Fibroblast of lung (primary cell): ENCODE measurements around the gene LYVE1. TPM values are rescaled to one million over a fixed set of nuclear protein-coding genes. Genes with fewer than 3 reads are reported as not detected.
A peak's percentile ranks its signal among the peaks of the same experiment; 100 is the strongest.

Source experiments
- DNase-seq, 2 donors: peaks; one replicate each; pipeline versions ENCODE4 v3.0.0 to v3.0.0-alpha.2; 2010; ENCODE audit warnings: low read depth in 2 of 2
- H2AFZ ChIP-seq: 2 replicates; pipeline ENCODE4 v1.5.1; 2012; ENCODE audit warnings: low read length, control low read depth, inconsistent platforms
- H3K27ac ChIP-seq: 2 replicates; pipeline ENCODE4 v1.5.1; 2011; ENCODE audit warnings: low read length, control low read depth; ENCODE audit not compliant: insufficient read depth
- H3K27me3 ChIP-seq: 2 replicates; pipeline ENCODE4 v1.5.1; 2011; ENCODE audit warnings: mild to moderate bottlenecking, low read length; ENCODE audit not compliant: control insufficient read depth, insufficient read depth
- H3K36me3 ChIP-seq: 2 replicates; pipeline ENCODE4 v1.5.1; 2011; ENCODE audit warnings: low read length; ENCODE audit not compliant: control insufficient read depth, insufficient read depth
- H3K4me1 ChIP-seq: 2 replicates; pipeline ENCODE4 v1.5.1; 2011; ENCODE audit warnings: low read length; ENCODE audit not compliant: control insufficient read depth, insufficient read depth; ENCODE audit errors: extremely low read depth
- H3K4me2 ChIP-seq: 2 replicates; pipeline ENCODE4 v1.5.1; 2011; ENCODE audit warnings: low read length, control low read depth; ENCODE audit not compliant: insufficient read depth; ENCODE audit errors: extremely low read depth
- H3K4me3 ChIP-seq, 4 experiments: fragments of 200-600 bp in 1 of 4; sonication (generic) in 1 of 4; replicated peaks in 1 of 4; 2 replicates each; pipeline ENCODE4 v1.5.1; 2011 to 2016; ENCODE audit warnings: low read length in 4 of 4, low read depth in 3 of 4, mild to moderate bottlenecking in 3 of 4, control low read depth in 2 of 4, inconsistent platforms in 1 of 4, mixed read lengths in 1 of 4; ENCODE audit not compliant: insufficient read depth in 1 of 4; ENCODE audit errors: control extremely low read depth in 1 of 4
- H3K79me2 ChIP-seq: 2 replicates; pipeline ENCODE4 v1.5.1; 2012; ENCODE audit warnings: mild to moderate bottlenecking, low read length, inconsistent platforms; ENCODE audit not compliant: control insufficient read depth, insufficient read depth
- H3K9ac ChIP-seq: 2 replicates; pipeline ENCODE4 v1.5.1; 2011; ENCODE audit warnings: mild to moderate bottlenecking, low read length, control low read depth; ENCODE audit not compliant: insufficient read depth
- H3K9me3 ChIP-seq: 2 replicates; pipeline ENCODE4 v1.5.1; 2012; ENCODE audit warnings: low read depth, low read length; ENCODE audit not compliant: control insufficient read depth, insufficient read depth
- H4K20me1 ChIP-seq: 2 replicates; pipeline ENCODE4 v1.5.1; 2011; ENCODE audit warnings: low read length; ENCODE audit not compliant: control insufficient read depth, insufficient read depth; ENCODE audit errors: extremely low read depth
- CTCF ChIP-seq, 2 donors: IDR thresholded peaks in 1 of 2; conservative IDR thresholded peaks in 1 of 2; 1 replicate in 1 of 2; 2 replicates in 1 of 2; pipeline ENCODE4 v1.5.1; 2011 to 2012; ENCODE audit warnings: low read length in 2 of 2, control low read depth in 1 of 2, inconsistent platforms in 1 of 2, low read depth in 1 of 2, mild to moderate bottlenecking in 1 of 2
- EZH2 ChIP-seq: IDR thresholded peaks from 2 replicates; pipeline ENCODE4 v1.5.1; 2012; ENCODE audit warnings: low read length, control low read depth, mild to moderate bottlenecking; ENCODE audit errors: missing control alignments
- polyA plus RNA-seq, 2 donors: library from polyadenylated mRNA; depleted of rRNA in 1 of 2; stranded (reverse) in 1 of 2; unstranded in 1 of 2; fragments of >200 nt; gene quantifications; 2 replicates each; pipeline ENCODE4 v1.2.1, GENCODE V29; 2011 to 2012; ENCODE audit warnings: missing spikeins in 1 of 2
- total RNA-seq: library from RNA; depleted of rRNA; stranded (reverse); fragments of >200 nt; gene quantifications from 2 replicates; pipeline ENCODE4 v1.2.1, GENCODE V29; 2014

LYVE1 gene
- total and polyA plus RNA-seq, 2 donors (not counting 1 experiment from before 2014, with no cell fraction given): 0.08 to 0.17 TPM

GRCh38 chr11:10540546-10540914 is 27.9 kb downstream of the LYVE1 start:
- Histone ChIP-seq H3K36me3 (no peaks in the 10 kb centered on the region), H3K79me2 (peaks cover 9% of the 10 kb centered on the region), H3K4me3 (peak overlapping the region; percentile 63 to 92 (median 86)), H3K27ac (peak overlapping the region; percentile 90), H3K27me3 (no peaks in the 10 kb centered on the region), H3K4me1 (no peaks in the 10 kb centered on the region), H3K9me3 (no peaks in the 10 kb centered on the region), H3K9ac (peak overlapping the region; percentile 95), H2AFZ (peak overlapping the region; percentile 56), H3K4me2 (peak overlapping the region; percentile 93), H4K20me1 (no peaks in the 10 kb centered on the region)
- no peak for TF ChIP-seq CTCF (conservative IDR thresholded peaks at IDR 0.05 in 1 of 2, IDR thresholded peaks at IDR 0.05 in 1 of 2; ENCODE audit: low read depth in 1 of 2, low read length in 2 of 2)
- TF ChIP-seq EZH2: no peak
- peak; percentile 24 to 57 for DNase-seq

- Histone ChIP-seq H4K20me1 (no peaks in the 10 kb centered on the region), H3K27ac (no peak overlapping the region), H3K79me2 (peaks cover 9% of the 10 kb centered on the region), H3K4me1 (no peaks in the 10 kb centered on the region), H3K36me3 (no peaks in the 10 kb centered on the region), H2AFZ (no peak overlapping the region), H3K9ac (no peak overlapping the region), H3K9me3 (no peaks in the 10 kb centered on the region), H3K4me3 (peak overlapping the region in 1 of 4 experiments; percentile 6), H3K27me3 (no peaks in the 10 kb centered on the region), H3K4me2 (no peak overlapping the region)
- DNase-seq: no peak
- TF ChIP-seq CTCF (conservative IDR thresholded peaks at IDR 0.05 in 1 of 2, IDR thresholded peaks at IDR 0.05 in 1 of 2; ENCODE audit: low read depth in 1 of 2, low read length in 2 of 2) (no peak), EZH2 (no peak)
These were observed 29.1 kb downstream of the LYVE1 start for GRCh38 chr11:10539339-10539738.

- Histone ChIP-seq H3K27ac (no peak overlapping the region), H3K4me2 (no peak overlapping the region), H3K9ac (no peak overlapping the region), H3K79me2 (peaks cover 9% of the 10 kb centered on the region), H3K36me3 (no peaks in the 10 kb centered on the region), H3K9me3 (no peaks in the 10 kb centered on the region), H3K27me3 (no peaks in the 10 kb centered on the region), H3K4me3 (peak overlapping the region in 1 of 4 experiments; percentile 6), H2AFZ (no peak overlapping the region), H3K4me1 (no peaks in the 10 kb centered on the region), H4K20me1 (no peaks in the 10 kb centered on the region)
- DNase-seq: no peak
- TF ChIP-seq CTCF (conservative IDR thresholded peaks at IDR 0.05 in 1 of 2, IDR thresholded peaks at IDR 0.05 in 1 of 2; ENCODE audit: low read depth in 1 of 2, low read length in 2 of 2): no peak
- no peak for TF ChIP-seq EZH2
These were observed 29.5 kb downstream of the LYVE1 start for GRCh38 chr11:10538924-10539323.
